ENCODE results near the gene CST4. TPM values are rescaled to one million over a fixed set of nuclear protein-coding genes. Genes with fewer than 3 reads are reported as not detected.

Gene CST4
- total RNA-seq, 4 donors from 2014 or later: 0.89 to 13.8 (median 3.0) TPM; not detected in 1

DNA sequence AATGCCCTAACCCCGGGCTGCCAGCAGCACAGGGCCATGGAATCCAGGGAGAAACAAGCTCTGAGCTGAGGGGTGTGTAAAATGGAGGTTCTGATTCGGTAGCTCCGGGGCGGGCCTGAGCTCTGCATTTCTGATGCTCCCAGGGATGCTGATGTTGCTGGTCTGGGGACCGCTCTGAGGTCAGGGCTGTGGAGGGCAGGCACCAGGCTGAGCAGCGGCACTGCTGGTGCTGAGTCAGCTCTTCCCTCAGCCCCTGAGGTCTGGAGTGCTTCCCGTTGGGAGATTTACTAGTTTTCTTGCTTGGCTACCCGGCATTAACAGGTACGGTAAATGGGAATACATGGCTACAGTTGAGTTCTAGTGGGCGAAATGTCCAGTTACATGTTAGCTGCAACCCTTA, 32.5 kb downstream of the CST4 start:
- Histone ChIP-seq H3K36me3 (no peaks in the 10 kb centered on the region), H3K9me3 (no peaks in the 10 kb centered on the region), H3K4me1 (peaks cover 0 to 9% of the 10 kb centered on the region in 2 donors), H3K27ac (peak overlapping the region; percentile 6 to 54 (median 45)), H3K27me3 (no peaks in the 10 kb centered on the region), H3K4me3 (replicated peaks in 1 of 3) (no peak overlapping the region)
- 55 to 60% methylated on average over 9 to 10 of the region's 10 CpGs for WGBS, 2 donors
- no peak for DNase-seq
- intact Hi-C loops (cut with DNase I): no loop called here
- no peak for TF ChIP-seq POLR2A (IDR thresholded peaks at IDR 0.05)
- TF ChIP-seq, protein P1, sequence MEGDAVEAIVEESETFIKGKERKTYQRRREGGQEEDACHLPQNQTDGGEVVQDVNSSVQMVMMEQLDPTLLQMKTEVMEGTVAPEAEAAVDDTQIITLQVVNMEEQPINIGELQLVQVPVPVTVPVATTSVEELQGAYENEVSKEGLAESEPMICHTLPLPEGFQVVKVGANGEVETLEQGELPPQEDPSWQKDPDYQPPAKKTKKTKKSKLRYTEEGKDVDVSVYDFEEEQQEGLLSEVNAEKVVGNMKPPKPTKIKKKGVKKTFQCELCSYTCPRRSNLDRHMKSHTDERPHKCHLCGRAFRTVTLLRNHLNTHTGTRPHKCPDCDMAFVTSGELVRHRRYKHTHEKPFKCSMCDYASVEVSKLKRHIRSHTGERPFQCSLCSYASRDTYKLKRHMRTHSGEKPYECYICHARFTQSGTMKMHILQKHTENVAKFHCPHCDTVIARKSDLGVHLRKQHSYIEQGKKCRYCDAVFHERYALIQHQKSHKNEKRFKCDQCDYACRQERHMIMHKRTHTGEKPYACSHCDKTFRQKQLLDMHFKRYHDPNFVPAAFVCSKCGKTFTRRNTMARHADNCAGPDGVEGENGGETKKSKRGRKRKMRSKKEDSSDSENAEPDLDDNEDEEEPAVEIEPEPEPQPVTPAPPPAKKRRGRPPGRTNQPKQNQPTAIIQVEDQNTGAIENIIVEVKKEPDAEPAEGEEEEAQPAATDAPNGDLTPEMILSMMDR (IDR thresholded peaks at IDR 0.05): no peak

DNA sequence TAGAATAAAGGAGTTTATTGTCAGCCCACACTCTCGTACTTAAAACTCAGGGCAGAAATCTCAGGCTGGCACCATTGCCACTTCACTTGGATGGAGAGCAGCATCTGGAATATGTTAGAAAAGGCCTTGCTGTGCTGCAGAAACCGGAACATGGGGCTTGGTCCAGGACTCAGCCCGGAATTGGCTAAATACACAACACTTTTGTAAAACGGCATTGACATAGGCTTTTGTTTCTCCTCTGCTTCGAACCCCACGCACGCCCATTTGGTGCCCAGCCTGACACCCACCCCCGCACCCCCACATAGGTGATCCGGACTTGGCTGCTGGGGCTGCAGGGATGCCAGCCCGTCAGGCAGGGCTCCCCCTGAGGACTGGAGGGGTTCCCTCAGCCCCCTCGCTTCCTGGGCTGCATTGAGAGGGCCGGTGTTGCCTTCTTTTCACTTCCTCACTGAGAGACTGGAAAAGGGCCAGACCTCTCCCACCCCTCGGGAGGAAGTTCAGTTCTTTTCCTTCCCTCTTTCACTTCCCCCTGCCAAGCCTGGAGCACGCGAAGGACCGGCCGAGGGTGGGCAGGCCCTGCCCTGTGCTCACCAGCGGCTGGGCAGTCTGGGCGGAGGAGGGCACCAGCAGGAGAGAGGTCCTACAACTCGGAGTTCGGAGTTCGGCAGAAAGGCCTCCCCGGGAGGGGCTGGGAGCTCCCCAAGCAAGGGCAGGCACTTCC, 33.2 kb downstream of the CST4 start:
- Histone ChIP-seq H3K4me1 (peaks cover 0 to 9% of the 10 kb centered on the region in 2 donors), H3K36me3 (no peaks in the 10 kb centered on the region), H3K27me3 (no peaks in the 10 kb centered on the region), H3K4me3 (replicated peaks in 1 of 3) (no peak overlapping the region), H3K27ac (peak overlapping the region; percentile 6 to 54 (median 45)), H3K9me3 (no peaks in the 10 kb centered on the region)
- no peak for DNase-seq
- TF ChIP-seq, protein P1 (IDR thresholded peaks at IDR 0.05): no peak
- no peak for TF ChIP-seq POLR2A (IDR thresholded peaks at IDR 0.05)
- 25 to 59% methylated on average over 19 to 22 of the region's 23 CpGs for WGBS, 2 donors
- intact Hi-C loops (cut with DNase I): no loop called here

DNA sequence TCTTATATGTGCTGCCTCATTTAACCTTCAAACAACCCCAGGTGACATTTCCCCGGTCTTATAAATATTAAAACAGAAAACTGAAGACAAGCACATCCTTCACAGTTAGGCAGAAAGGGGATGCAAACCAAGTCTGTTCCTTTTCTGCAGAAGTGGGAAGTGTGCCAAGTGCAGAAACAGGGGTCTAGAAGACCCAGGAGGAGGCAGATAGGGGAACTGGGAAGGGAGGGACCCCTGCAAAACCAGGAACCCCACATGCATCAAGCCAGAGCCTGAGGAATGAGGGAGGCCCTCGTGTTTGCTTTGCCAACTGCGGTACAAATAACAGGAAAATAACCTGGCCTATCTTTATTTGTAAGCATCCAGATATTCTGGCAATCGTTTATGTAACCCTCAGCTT, 34.1 kb downstream of the CST4 start:
- TF ChIP-seq, protein P1 (IDR thresholded peaks at IDR 0.05): no peak
- no peak for TF ChIP-seq POLR2A (IDR thresholded peaks at IDR 0.05)
- Histone ChIP-seq H3K4me3 (replicated peaks in 1 of 3) (no peak overlapping the region), H3K27me3 (no peaks in the 10 kb centered on the region), H3K36me3 (no peaks in the 10 kb centered on the region), H3K27ac (peak overlapping the region in 1 of 3 donors; percentile 13), H3K4me1 (peaks cover 0 to 9% of the 10 kb centered on the region in 2 donors), H3K9me3 (no peaks in the 10 kb centered on the region)
- intact Hi-C loops (cut with DNase I): no loop called here
- DNase-seq: no peak
- 62% methylated on average over 4 of the region's 4 CpGs for WGBS, 2 donors

DNA sequence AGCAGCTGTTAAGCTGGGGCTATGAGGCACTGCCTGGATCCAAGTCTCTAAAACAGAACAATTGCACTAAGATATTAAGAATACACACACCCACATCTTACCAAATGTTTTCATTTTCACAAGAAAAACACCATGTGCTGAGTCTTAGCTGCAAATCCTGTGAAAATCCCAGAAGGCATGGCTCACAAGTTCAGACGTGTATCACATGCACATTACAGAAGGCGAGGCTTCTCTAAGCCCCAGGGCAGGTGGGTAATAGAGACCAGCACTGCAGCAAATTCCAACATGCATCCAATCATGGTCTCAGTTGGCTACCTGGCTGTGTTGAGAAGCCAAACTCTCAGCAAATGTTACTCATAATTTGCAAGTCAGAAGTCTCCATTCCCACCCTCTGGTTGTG, 34.8 kb downstream of the CST4 start:
- H3K27ac ChIP-seq: no peak overlapping the region
- no peaks in the 10 kb centered on the region for H3K36me3 ChIP-seq
- DNase-seq: no peak
- peaks cover 0 to 9% of the 10 kb centered on the region in 2 donors for H3K4me1 ChIP-seq
- 72 to 88% methylated on average over 1 to 2 of the region's 2 CpGs for WGBS, 2 donors
- no peaks in the 10 kb centered on the region for H3K9me3 ChIP-seq
- no peak overlapping the region for H3K4me3 ChIP-seq (replicated peaks in 1 of 3)
- H3K27me3 ChIP-seq: no peaks in the 10 kb centered on the region
- TF ChIP-seq, protein P1 (IDR thresholded peaks at IDR 0.05): no peak
- no peak for TF ChIP-seq POLR2A (IDR thresholded peaks at IDR 0.05)
- intact Hi-C loops (cut with DNase I): no loop called here

DNA sequence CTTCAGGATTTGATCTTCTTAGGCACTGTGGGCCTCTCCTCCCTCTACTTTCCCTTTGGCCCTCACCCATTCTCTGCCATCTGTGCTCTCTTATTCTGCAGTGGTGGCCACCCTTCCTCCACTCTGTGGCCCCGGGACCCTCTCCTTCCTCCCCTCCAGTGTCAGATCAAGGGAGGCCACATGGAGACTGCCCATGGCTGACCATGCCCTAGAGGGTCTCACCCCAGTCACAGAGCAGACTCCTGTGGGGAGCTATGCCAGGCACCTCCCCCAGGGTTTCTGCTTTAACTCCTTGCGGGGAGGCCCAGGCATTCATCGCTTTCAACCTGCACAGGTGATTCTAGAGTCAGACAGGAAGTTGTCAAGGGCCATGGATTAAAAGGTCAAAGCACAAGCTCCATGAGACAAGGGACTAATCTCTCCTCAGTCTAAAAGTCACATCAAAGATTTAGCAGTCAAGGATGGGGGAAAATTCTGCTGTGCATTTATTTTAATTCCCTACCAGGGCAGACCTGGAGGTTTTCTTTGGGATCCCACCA, 35.4 kb downstream of the CST4 start:
- TF ChIP-seq, protein P1 (IDR thresholded peaks at IDR 0.05): no peak
- TF ChIP-seq POLR2A (IDR thresholded peaks at IDR 0.05): no peak
- Histone ChIP-seq H3K27ac (no peak overlapping the region), H3K9me3 (no peaks in the 10 kb centered on the region), H3K4me3 (replicated peaks in 1 of 3) (no peak overlapping the region), H3K27me3 (no peaks in the 10 kb centered on the region), H3K4me1 (peaks cover 0 to 9% of the 10 kb centered on the region in 2 donors), H3K36me3 (no peaks in the 10 kb centered on the region)
- intact Hi-C loops (cut with DNase I): no loop called here
- WGBS, 2 donors: 80 to 82% methylated on average over 3 of the region's 3 CpGs
- DNase-seq: no peak
